ELR (cell line): ENCODE results near the gene ATP5F1B.
"Not testable (repeated sequence)": the region's sequence is repeated elsewhere in the genome, so short reads cannot be mapped to it uniquely, and the experiment has no call there.

Experiments
- DNase-seq: peaks from one replicate; pipeline ENCODE4 v3.0.0-alpha.2; 2015; ENCODE audit warnings: low read depth

Gene ATP5F1B

DNA sequence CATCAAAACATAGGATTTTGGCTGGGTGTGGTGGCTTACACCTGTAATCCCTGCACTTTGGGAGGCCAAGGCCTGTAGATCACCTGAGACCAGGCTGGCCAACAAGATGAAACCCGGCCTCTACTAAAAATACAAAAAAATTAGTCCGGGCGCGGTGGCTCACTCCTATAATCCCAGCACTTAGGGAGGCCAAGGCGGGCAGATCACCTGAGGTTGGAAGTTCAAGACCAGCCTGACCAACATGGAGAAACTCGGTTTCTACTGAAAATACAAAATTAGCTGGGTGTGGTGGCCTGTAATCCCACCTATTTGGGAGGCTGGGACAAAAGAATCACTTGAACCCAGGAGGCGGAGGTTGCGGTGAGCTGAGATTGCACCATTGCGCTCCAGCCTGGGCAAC lies 2.2 kb upstream of the ATP5F1B start:
- DNase-seq = not testable (repeated sequence)

DNA sequence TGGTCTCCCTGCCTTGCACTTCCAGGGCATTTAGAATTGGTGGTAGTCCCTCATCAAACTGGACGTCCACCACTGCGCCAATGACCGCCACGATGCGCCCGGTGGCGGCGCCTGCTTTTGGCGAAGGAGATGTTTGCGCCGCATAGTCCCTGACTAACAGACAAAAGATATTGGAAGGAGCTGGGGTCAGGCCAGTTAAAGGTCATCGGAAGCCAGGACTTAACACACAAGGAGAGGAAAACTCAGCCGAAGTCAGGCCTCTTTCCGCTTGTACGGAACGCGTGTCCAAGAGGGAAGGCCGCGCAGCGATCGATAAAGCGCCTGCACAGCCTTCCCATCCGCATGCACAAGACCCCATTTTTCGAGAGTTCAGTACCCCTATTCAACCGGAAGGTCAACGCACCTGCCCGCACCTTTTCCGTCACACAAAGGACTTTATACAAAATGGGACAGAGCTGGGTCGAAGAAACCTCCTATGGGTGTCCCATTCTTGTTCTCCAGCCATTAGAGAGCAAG lies 525 bp downstream of the ATP5F1B start:
- DNase-seq = peak; percentile 38

DNA sequence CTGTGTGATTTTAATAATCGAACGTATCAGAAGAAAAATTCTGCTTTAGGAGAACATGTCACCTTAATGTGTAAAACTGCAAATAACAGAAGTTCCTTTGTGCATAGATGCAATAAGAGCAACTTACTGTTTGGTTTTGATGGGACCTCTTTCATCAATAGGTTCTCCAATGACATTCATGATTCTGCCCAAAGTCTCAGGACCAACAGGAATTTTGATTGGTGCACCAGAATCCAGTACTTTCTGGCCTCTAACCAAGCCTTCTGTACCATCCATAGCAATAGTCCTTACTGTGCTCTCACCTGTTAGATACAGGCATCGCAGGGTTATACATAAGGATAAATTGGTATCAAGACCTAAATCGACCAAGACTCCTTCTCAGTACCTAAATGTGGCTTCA lies 1.1 kb downstream of the ATP5F1B start:
- DNase-seq = peak; percentile 46

DNA sequence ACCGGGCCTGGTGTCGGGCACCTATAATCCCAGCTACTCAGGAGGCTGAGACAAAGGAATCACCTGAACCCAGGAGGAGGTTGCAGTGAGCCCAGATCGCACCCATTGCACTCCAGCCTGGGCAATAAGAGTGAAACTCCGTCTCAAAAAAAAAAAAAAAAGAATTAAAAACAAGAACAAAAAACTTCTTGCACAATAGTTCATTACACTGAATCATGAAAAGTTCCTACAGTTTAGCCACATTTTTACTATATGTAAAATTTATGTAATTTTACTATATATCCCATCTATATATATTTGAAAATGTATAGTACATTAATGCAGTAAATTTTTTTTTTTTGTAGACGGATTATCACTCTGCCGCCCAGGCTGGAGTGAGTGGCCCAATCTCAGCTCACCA lies 4.6 kb downstream of the ATP5F1B start:
- DNase-seq = no peak

DNA sequence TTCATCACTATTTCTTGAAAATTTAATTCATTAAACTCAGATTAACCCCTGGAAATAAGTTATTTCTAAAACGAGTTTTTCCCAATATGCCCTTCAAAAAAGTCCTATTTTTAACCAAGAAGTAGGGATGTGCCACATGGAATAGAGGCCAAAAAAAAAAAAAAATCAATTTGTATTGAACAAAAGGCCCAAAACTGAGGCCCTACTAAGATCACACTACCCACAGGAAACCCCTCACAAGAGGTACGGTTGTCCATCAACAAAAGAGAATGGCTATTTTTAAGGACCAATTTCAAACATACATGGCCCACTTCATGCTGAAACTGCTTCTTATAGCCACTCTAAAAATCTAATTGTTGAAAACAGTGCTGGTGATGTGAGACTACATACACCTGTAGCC lies 8.2 kb downstream of the ATP5F1B start:
- no peak for DNase-seq

DNA sequence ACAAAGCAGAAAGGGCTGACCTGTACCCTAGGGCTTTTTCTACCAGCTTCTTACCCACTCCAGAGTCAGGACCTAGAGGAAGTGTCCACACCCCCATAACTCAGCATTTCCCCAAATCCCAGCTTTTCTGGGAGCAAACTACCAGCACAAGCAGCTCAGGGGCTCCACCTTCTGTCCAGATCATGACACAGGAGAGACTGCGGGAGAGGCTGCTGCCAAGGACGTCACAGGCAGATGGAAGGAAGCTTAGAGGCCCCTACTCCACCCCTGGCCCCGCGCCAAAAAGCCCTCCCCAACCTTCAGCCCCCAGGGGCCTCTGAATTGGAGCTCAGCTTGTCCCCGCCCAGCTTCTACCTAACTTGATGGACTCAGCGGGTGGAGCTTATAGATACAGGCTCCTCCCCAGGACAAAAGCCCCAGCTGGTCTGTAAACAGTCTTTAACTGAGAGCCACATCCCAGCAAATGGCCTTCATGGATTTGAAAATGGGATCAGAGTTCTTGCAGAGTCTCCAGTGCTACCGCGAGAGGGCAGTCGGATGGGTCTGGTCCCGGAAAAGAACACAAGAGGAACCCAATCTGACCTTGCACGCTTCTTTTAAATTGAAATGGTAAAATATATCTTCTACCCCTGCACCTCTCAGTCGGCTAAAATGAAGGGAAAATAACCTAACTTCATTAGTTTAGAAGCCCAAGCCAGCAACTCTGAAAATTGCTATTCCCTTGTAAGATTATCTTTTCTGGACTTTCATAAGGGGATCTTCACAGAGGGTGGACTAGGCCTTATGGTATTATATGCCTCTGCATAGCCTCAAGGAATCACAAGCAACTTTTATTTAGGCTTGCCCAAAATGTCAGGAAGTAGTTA lies 8.9 kb downstream of the ATP5F1B start:
- DNase-seq = peak; percentile 100

DNA sequence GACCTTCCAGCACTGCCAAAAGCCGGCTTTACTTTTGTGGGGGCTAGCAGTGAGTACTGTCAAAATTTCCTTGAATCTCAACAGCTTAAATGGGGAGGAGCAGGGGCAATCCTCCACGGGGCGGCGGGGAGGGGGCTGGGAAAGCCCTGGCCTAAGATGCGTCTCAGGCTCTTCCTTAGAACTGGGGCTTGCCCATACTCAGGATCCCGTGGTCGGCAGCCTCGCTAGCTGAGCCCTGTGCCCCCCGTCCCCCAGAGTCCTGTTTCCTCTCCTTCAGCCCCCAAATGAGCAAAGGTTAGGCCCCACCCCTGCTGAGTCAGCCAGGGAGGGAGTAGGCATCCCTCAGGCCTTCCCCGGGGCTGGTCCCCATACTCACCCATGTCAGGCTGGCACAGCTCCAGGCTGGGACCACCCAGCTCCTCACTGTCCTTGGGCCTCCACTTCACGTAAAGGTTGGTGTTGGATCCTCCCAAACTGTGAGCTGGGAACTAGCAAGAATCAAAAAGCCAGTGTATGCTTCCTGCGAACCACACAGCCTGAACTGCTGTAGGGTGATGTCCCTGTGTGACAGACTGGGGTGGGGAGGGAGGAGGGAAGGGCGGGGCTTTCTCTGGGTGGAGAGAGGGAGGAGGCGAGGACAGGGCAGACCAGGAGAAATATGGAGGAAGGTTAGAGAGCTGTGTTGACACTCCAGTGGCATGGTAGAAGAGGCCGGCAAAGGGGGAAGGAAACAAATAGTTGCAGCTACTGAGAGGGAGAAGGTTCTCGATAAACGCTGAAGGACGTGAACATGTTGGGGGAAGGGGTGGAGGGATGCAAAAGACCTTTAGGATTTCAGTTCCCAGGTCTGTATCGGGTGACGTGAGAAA lies 9.7 kb downstream of the ATP5F1B start:
- peak; percentile 89 for DNase-seq

DNA sequence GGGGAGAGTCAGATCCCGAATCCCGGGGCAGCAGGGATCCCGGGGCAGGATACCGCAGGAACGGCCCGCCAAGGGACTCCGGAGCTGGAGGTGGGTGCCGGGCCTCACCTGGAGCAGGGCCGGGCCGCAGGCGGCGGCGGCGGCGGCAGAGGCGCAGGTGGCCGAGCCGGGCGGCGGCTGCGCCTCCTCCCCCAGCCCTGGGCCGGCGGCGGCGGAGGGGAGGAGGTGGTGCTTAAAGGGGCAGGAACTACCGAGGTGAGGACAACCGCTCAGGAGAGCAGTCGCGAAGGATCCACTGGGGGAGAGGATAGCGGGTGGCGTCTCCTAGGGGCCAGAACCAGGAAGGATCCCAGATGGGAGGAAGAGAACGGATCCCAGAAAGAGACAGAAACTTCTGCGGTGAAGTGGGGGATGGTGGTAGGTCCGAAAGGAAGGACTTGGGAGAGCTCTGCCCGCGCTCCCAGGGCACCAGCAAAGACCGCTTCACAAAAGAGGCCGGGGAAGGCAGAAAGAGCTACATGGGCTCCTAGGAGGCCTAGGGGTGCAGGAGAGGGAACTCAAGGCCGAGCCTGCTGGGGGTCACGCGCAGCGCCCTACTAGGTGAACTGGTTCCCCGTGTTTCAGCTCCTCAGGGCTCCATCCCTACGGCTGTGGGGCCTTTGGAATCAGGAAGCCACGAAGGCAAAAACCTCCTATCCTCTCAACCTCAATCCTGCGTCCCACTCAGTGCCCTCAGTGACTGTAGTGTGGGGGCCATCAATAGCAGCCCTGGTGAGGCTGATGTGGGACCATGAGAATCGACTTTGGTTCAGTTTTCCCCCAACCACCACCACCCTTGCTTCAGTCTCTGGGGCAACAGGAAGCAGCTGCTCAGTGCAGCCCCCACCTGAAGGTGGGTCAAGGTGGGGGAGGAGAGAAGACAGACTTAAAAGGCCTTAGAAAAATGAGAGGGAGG lies 10.7 kb downstream of the ATP5F1B start:
- DNase-seq = peak; percentile 93

DNA sequence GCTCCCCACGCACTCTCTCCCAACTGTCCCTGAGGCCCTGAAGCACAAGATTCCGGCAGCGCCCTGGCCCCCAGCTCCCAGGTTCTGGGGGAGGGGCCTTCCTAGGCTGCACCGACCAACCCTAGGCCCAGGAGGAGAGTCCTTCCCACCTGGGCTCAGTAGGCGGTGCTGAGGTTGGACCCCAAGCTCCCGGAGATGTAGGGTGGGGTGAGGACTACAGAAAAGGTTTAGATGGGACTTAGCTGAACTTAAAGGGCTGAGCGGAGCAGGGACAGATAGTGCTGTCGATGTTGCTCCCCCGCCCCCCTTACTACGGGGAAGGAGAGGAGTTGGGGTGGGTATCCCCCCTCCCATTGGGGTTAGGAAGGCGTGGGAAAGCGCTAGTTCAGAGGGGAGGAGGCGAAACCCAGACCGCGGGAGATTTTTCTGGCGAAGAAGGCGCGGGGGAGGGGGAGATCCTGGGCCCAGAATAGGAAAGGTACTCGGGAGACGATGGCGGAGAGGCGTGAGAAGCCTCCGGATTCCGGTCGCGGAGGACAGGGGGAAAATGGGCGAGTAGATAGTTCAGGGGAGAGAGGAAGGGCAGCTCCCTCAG lies 11.4 kb downstream of the ATP5F1B start:
- peak; percentile 48 for DNase-seq

DNA sequence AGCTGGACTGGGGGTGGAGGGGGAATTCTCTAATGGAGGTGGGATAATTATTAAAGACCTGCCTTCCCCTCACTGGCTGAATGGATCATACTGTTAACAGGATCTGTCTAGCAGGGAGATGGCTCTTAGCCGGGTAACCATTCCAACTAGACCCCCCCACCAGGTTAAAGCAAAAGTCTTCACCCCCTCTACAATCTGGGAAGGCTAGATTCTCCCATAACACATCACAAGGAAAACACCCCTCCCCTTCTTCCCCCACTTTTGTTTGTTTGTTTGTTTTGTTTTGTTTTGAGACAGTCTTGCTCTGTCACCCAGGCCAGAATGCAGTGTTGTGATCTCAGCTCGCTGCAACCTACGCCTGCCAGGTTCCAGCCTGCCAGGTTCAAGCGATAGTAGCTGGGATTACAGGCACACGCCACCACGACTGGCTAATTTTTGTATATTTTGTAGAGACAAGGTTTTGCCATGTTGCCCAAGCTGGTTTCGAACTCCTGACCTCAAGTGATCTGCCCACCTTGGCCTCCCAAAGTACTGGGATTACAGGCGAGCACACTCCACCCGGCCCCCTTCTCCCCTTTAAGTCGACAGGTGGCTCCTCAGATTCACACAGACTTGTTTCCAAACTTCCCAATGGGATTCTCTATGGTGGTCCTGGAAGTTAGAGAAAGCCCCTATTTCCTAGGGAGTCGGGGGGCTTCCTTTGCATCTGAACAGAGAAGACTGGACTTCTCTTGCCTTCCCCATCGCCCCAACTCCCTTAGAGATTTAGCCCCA lies 12.1 kb downstream of the ATP5F1B start:
- DNase-seq = no peak

DNA sequence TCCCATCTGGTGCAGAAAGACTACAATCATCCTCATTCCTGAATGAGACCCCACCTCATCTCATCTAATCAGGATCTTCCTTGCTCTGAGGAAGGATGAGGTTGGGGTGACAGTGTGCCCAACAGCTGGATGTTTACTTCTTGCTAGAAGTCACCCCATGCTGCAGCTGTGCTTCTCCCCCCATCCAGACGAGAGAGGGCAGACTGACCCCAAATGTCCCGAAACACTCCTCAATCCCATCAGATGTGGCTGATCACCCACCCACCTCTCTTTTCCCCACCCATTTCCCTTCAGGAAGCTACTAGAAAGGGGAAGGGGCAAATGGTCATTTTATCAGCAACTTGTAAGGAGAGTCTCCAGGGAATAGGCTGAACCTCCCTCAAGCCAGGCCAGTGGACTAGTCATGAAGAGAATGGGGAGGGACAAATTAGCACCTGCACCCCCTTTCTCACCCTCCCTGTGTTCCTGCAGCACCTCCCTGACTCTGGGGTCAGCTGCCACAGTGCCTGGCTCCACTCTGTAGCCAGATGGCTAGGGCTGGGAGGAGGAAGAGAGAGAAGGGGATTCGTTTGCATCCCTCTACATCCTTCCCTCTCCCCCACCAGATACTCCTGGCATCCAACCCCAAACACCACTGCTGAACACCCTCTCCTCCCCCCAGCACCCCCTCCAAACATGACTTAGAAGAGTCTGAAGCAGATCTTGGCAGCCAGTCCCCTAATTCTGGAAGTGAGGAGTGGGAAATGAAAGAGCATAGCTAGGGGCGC lies 12.9 kb downstream of the ATP5F1B start:
- no peak for DNase-seq

DNA sequence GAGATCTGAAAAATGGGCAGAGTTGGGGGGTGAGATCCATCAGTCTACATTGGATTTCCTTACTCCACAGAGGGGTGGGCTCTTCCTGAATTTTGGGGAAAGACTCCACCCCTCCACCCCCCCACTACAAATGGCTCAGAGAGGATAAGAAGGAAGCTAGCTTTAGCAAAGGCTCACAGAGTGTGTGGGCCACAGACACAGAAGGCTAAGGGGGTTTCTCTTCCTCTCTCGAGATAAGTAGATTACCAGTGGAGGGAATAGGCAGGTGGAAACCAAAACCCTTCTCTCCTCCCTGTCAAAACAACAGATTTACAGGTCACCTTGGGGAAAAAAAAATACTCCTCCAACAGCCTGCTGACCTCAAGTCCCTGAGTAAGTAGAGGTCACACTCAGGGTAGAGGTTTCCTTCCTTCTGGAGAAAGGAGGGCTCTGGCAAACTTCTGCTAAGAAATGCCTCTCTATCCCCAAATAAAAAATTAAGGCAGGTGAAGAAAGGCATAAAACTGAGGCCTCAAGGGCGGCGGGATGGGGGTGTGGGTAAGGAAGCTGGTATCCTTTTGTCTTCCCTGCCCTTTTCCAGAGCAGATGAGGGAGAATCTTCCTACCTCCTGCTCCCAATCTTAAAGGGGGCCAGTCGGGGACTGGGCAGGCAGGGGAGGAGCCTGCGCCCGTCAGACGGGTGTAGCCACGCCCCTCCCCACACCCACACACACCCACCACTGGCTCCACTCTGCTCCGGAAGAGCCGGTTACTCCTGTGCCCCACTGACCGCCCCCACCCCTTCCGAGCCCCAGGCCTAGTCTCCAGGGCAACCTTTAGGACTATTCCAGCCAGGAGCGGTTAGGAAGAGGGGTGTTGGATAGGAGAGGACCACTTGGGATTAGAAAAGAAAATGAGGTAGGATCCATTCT lies 13.7 kb downstream of the ATP5F1B start:
- peak; percentile 63 for DNase-seq

DNA sequence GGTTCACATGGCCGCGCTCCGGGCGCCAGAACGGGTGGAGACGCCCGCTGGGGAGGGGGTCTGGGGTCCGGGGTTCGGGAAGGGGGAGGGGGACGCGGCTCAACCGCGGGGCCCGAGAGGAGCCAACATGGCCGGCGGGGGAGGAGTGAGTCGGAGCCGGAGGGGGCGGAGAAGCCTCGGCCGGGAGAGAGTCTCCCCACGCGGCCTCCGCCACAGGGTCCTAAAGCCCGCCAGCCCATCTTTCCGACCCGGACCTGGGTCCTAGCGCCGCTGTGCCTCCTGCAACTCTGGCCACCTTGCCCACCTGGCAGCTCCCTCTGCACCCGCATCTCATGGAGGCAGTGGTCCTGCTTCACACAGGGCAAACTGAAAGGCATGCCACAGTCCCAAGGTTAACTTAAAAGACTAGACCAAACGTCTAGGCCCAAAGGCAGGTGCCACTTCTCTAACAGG lies 15.6 kb downstream of the ATP5F1B start, which contains the start of gene BAZ2A:
TSS of gene BAZ2A (minus strand) at position 147 of the 453 bp plus-strand sequence. CDS start 12,796 bp downstream, outside the sequence.
- peak; percentile 89 for DNase-seq

DNA sequence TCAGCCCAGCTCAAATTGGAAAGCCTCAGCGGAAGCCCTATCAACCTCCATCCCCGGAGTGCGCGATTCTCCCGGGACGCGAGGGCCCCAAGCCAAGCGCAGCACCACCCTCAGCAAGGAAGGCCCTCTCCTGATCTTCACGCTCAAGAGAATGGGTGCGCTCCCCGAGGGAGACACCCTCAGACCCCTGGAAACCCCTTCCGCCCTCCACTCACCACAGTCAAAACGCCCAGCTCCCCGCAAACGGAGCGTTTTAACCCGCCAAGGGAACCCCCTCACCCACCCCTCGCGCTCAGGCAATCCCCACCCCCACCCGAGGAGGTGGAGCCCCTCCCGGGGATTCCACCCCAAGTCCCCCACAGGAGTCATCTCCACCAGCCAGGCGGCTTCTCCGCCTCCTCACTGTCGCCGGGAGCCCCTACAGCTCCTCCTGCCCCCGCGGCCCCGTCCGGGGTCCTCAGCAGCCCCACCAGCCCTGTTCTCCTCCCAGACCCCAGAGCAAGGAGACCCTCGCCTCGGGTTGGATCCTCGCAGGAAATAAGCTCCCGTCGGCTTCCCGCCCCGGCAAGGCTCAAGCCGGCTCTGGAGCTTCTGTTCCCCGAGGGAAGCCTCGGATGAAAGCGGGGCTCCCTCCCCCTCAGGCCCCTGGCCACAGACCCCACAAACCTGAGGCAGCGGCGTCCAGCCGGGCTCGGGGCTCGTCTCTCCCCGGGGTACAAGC lies 16.2 kb downstream of the ATP5F1B start:
- DNase-seq = peak; percentile 53

DNA sequence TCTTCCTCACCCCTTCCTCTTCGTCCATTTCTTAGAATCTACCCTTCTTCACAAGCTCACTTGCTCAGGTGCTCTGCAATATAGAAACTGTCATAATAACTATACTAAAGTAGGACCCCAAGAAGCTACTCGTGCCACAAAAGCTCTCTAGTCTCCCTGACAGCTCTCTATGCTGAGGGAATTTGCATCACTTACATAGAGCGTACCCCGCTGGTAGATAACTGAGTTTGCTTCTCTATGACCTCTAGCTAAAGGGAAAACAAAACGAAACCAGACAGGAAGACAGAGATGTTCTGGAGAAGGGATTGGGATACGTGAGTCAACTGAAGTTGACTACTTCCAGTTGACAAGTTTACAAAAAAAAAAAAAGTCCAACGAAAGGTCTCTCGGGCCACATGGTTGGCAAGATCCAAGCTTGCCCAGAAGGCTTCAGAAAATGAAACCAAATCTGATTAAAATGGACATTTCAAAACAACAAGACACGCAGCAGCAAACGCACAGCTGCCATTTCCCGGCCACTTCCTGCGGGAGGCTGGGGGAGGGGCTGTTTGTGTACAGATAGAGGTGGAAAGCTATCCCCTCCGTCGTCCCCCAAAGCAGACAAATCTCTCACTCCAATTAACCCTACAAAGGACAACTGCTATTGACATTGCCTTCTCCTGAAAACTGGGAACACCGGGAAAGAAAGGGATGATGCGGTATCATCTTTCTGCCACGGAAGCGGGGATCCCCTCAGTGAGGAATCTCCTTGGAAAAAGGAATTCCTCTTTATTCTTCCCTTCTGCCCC lies 16.9 kb downstream of the ATP5F1B start:
- DNase-seq = peak; percentile 74

DNA sequence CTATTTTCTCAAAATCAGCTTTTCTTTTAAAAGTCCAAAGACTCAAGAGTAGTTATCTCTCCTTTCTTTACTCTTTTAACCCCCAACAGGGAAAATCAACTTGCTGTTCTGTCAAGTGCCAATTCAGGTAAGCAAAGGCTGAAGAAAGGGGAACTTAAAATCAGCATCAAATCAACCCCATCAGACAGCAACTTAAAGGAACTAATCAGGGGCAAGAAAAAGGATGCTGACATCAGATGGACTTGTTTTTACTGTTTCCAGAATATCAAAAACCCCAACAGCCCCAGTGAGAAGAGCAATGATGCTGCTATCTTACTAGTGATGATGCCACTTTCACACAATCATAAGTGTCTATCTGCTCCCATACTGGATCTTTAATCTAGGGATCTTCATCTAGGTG lies 19.1 kb downstream of the ATP5F1B start:
- no peak for DNase-seq

DNA sequence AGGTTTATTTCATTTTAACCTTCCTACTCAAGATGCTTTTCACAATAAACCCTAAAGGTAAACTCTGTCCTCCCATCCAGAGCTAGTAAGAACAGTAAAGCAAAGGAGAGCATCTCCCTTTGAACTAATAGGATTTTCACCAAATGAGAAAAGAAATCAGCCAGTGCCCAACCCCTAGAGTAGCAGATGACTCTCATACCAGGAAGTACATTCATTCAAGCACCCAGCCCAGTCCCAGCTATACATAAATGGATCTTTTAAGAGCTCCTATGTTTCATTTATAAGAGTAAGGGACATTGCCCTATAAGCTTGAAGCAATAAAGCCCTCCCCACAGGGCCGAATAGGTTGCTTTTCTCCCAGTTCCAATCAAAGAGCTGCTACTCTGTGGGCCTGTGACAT lies 23.2 kb downstream of the ATP5F1B start:
- no peak for DNase-seq
